ENCODE results near the gene GOLGA6L4.
"Not testable (repeated sequence)": the region's sequence is repeated elsewhere in the genome, so short reads cannot be mapped to it uniquely, and the experiment has no call there.

GOLGA6L4 gene

DNA sequence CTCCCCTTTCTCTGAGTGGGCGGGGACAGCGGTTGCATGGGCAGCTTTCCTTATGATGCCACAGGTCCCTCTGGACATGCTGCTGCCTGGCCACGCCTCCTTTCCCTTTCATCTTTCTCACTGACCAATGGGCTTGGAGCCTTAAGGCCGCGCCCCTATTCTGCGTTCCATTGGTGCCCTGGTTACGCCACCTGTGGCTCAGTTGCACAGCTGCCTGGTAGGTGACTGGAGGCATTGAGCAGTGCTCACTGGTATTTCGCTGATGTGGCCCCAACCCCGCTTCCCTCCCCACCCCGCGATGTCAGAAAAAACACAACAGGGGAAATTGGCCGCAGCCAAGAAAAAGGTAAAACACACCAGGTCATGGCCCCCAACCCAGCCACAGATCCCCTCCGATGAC is at the start of gene GOLGA6L4:
Gene GOLGA6L4, plus strand, starts transcription at position 201 of the 400 bp plus-strand sequence. Its CDS starts 62 bp downstream, at position 263.
- not testable (repeated sequence) for DNase-seq (ENCODE audit: low read depth)

GRCh38 chr15:84192982-84193381 is 42.6 kb upstream of the GOLGA6L4 start:
- not testable (repeated sequence) for DNase-seq (ENCODE audit: low read depth)

- not testable (repeated sequence) for DNase-seq (ENCODE audit: low read depth)
Observed at GRCh38 chr15:84195603-84196002, 40.0 kb upstream of the GOLGA6L4 start.

GRCh38 chr15:84196530-84197188 is 38.9 kb upstream of the GOLGA6L4 start:
- DNase-seq (ENCODE audit: low read depth) = not testable (repeated sequence)

DNA sequence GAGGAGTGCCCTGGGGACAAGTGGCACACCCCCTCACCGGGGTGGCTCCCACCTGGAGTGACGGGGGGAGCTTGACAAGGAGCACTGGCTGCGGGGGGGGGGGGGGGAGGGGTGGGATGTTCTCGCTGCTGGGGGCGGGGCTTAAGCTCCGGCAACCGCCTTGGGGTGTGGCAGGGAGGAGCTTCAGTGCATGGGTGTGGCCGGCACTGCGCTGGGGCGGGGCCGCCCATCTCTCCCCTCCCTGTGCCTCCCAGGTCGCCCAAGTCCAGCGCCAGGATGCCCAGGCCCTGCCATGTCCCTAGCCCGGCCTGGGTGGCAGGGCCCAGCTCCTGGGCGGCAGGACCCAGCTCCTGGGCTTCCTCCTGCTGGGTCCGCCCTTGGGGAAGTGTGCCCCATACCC is 35.7 kb upstream of the GOLGA6L4 start:
- not testable (repeated sequence) for DNase-seq (ENCODE audit: low read depth)

DNA sequence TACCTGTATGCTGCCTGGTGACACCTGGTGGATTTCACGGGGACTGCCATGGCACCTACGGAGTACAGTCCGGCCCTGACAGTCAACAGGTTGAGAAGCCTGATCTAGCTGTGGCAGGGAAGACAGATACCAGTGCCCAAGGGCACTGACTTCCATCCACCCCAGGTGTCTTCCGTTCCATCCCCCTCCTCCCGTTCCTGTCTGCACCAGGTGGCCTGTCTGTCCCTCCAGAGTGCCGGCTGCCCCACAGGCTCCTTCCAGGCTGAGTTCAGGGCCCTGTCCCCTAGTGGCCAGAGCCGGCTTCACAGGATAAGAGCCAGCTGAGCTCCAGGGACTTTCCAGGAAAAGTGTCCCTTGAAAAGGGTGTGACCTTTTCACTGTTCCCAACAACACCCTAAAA is 10.9 kb downstream of the GOLGA6L4 start:
- DNase-seq (ENCODE audit: low read depth) = not testable (repeated sequence)

Data from stimulated activated CD8-positive, alpha-beta memory T cell treated with anti-CD3 and anti-CD28 coated beads, Interleukin-15, amount 100 ng/mL, for 24 hours (primary cell).